IMR-90 (cell line): Measurements from ENCODE around the gene VAC14. TPM values are rescaled to one million over a fixed set of nuclear protein-coding genes. Genes with fewer than 3 reads are reported as not detected.

ENCODE experiments used
- ATAC-seq: fragments of 200-7000 bp; cut with Tn5 transposase; 2 replicates; pipeline ENCODE4 v1.9.1; 2020; ENCODE audit warnings: low read depth, mild to moderate bottlenecking, moderate library complexity
- BruUV-seq: library from RNA; stranded (reverse); fragments of 400-500 nt; replicated peaks from 2 replicates; lab custom pipeline; 2021; lab: Mats Ljungman, UMichigan
- CTCF ChIA-PET: fragments of 300-600 bp; formaldehyde crosslinking; extraction: SDS; loops from one replicate; lab custom pipeline; 2021; ENCODE audit warnings: antibody characterized with exemption; lab: Yijun Ruan, JAX
- POLR2A ChIA-PET: fragments of 300-600 bp; sonication (Branson Sonifier 250); formaldehyde crosslinking; loops from one replicate; lab custom pipeline; 2022; ENCODE audit warnings: antibody characterized with exemption; ENCODE audit not compliant: unreplicated experiment; lab: Charles Lee
- DNase-seq: peaks from one replicate; pipeline ENCODE4 v3.0.0; 2013
- H2AFZ ChIP-seq: replicated peaks from 2 replicates; pipeline ENCODE3; 2013; ENCODE audit warnings: low read length, mild to moderate bottlenecking; ENCODE audit not compliant: poor library complexity
- H2AK5ac ChIP-seq: 2 replicates; pipeline ENCODE4 v1.6.1; 2013; ENCODE audit warnings: low read depth, low read length, inconsistent platforms
- H2AK9ac ChIP-seq: replicated peaks from 2 replicates; pipeline ENCODE3; 2013; ENCODE audit warnings: mild to moderate bottlenecking, low read depth, low read length, moderate library complexity; ENCODE audit not compliant: poor library complexity
- H2BK120ac ChIP-seq: 2 replicates; pipeline ENCODE4 v1.6.1; 2013; ENCODE audit warnings: low read depth, low read length, inconsistent platforms
- H2BK15ac ChIP-seq: 3 replicates; pipeline ENCODE4 v1.6.1; 2013; ENCODE audit warnings: low read depth, low read length, inconsistent platforms
- H2BK20ac ChIP-seq: 2 replicates; pipeline ENCODE4 v1.6.1; 2013; ENCODE audit warnings: low read depth, mild to moderate bottlenecking, inconsistent platforms, low read length, moderate library complexity
- H2BK5ac ChIP-seq: 2 replicates; pipeline ENCODE4 v1.6.1; 2013; ENCODE audit warnings: mild to moderate bottlenecking, low read depth, low read length, inconsistent platforms; ENCODE audit not compliant: poor library complexity, severe bottlenecking
- H3K14ac ChIP-seq: replicated peaks from 2 replicates; pipeline ENCODE4 v1.6.1; 2013; ENCODE audit warnings: low read depth, low read length, inconsistent platforms
- H3K18ac ChIP-seq: 2 replicates; pipeline ENCODE4 v1.6.1; 2013; ENCODE audit warnings: low read depth, low read length, control low read depth
- H3K23ac ChIP-seq: 2 replicates; pipeline ENCODE4 v1.6.1; 2013; ENCODE audit warnings: low read depth, low read length, inconsistent platforms
- H3K27ac ChIP-seq: 2 replicates; pipeline ENCODE4 v1.5.1; 2013; ENCODE audit warnings: mild to moderate bottlenecking, control low read depth, low read length; ENCODE audit not compliant: insufficient read depth
- H3K27me3 ChIP-seq: 2 replicates; pipeline ENCODE4 v1.6.1; 2013; ENCODE audit warnings: low read length; ENCODE audit not compliant: control insufficient read depth, insufficient read depth
- H3K36me3 ChIP-seq: 2 replicates; pipeline ENCODE4 v1.6.1; 2013; ENCODE audit warnings: low read length, mixed read lengths; ENCODE audit not compliant: control insufficient read depth, insufficient read depth
- H3K4ac ChIP-seq: 2 replicates; pipeline ENCODE4 v1.6.1; 2013; ENCODE audit warnings: low read depth, low read length, inconsistent platforms
- H3K4me1 ChIP-seq: 2 replicates; pipeline ENCODE4 v1.6.1; 2013; ENCODE audit warnings: low read length, mixed read lengths; ENCODE audit not compliant: control insufficient read depth, insufficient read depth
- H3K4me2 ChIP-seq: 2 replicates; pipeline ENCODE4 v1.6.1; 2013; ENCODE audit warnings: low read depth, mild to moderate bottlenecking, control low read depth, low read length, moderate library complexity
- H3K4me3 ChIP-seq: 2 replicates; pipeline ENCODE4 v1.5.1; 2013; ENCODE audit warnings: low read depth, mild to moderate bottlenecking, control low read depth, low read length, moderate library complexity; ENCODE audit not compliant: insufficient read depth
- H3K56ac ChIP-seq: 2 replicates; pipeline ENCODE4 v1.6.1; 2013; ENCODE audit warnings: low read length, inconsistent platforms; ENCODE audit not compliant: insufficient read depth; ENCODE audit errors: extremely low read depth
- H3K79me1 ChIP-seq, 2 experiments: 2 replicates each; pipeline ENCODE4 v1.6.1; 2013; ENCODE audit warnings: low read length in 2 of 2, inconsistent platforms in 1 of 2, low read depth in 1 of 2
- H3K9ac ChIP-seq: 2 replicates; pipeline ENCODE4 v1.6.1; 2013; ENCODE audit warnings: low read depth, low read length, control low read depth
- H3K9me1 ChIP-seq: 2 replicates; pipeline ENCODE4 v1.6.1; 2013; ENCODE audit warnings: low read length, inconsistent platforms; ENCODE audit not compliant: insufficient read depth
- H3K9me3 ChIP-seq: 2 replicates; pipeline ENCODE4 v1.6.1; 2013; ENCODE audit warnings: low read length; ENCODE audit not compliant: control insufficient read depth, insufficient read depth
- H4K20me1 ChIP-seq: 2 replicates; pipeline ENCODE4 v1.6.1; 2013; ENCODE audit warnings: low read length, inconsistent platforms; ENCODE audit not compliant: insufficient read depth
- H4K5ac ChIP-seq: 2 replicates; pipeline ENCODE4 v1.6.1; 2013; ENCODE audit warnings: mild to moderate bottlenecking, low read depth, low read length, control low read depth
- H4K8ac ChIP-seq, 2 experiments: 2 replicates each; pipeline ENCODE4 v1.6.1; 2013; ENCODE audit warnings: low read depth in 2 of 2, low read length in 2 of 2, control low read depth in 1 of 2, inconsistent platforms in 1 of 2
- H4K91ac ChIP-seq: 2 replicates; pipeline ENCODE4 v1.6.1; 2013; ENCODE audit warnings: low read depth, low read length, inconsistent platforms; ENCODE audit not compliant: insufficient read depth
- CHD1 ChIP-seq: IDR thresholded peaks from 2 replicates; pipeline ENCODE4 v1.6.1; 2012; ENCODE audit warnings: low read depth, low read length, improper control_type of control experiment
- USF2 ChIP-seq: fragments of 150-350 bp; IDR thresholded peaks from 2 replicates; pipeline ENCODE4 v1.6.1; 2017; ENCODE audit warnings: mild to moderate bottlenecking, antibody characterized with exemption, low read length, low read depth
- WGBS, 2 experiments: methylation state at CpG; one replicate each; pipeline versions ENCODE4 v1.1.5 to v1.1.7; 2013; ENCODE audit warnings: missing lambda C conversion rate in 2 of 2; ENCODE audit not compliant: insufficient read length in 1 of 2; ENCODE audit errors: extremely low coverage in 2 of 2; 5-methylcytosine and 5-hydroxymethylcytosine counted together
- dilution Hi-C: fragments of 300-500 bp; cut with HindIII; formaldehyde crosslinking; loops from one replicate; pipeline ENCODE4 v1.14.3; 2018; ENCODE audit warnings: low sequenced_read_pairs; ENCODE audit not compliant: unreplicated experiment
- in situ Hi-C: fragments of 300-500 bp; cut with MboI; formaldehyde crosslinking; loops from 3 replicates; pipeline ENCODE4 v1.14.3; 2019; ENCODE audit warnings: low sequenced_read_pairs, inconsistent platforms, mixed read lengths
- intact Hi-C: fragments of 100-400 bp; cut with micrococcal nuclease; formaldehyde crosslinking; loops from 2 replicates; pipeline ENCODE4 v1.10.0; 2022
- polyA plus RNA-seq, 3 experiments: library from polyadenylated mRNA; depleted of rRNA; stranded (reverse); fragments of >200 nt; gene quantifications; 2 replicates each; pipeline ENCODE4 v1.2.3, GENCODE V29; 2012; ENCODE audit warnings: low replicate concordance in 1 of 3
- total RNA-seq: library from RNA; depleted of rRNA; stranded (reverse); fragments of >200 nt; gene quantifications from 2 replicates; pipeline ENCODE4 v1.2.3, GENCODE V29; 2012

VAC14 gene
- total and polyA plus RNA-seq, 2 of the 4 experiments (the other 2 are of a cell fraction): 21.1 to 40.2 TPM

DNA sequence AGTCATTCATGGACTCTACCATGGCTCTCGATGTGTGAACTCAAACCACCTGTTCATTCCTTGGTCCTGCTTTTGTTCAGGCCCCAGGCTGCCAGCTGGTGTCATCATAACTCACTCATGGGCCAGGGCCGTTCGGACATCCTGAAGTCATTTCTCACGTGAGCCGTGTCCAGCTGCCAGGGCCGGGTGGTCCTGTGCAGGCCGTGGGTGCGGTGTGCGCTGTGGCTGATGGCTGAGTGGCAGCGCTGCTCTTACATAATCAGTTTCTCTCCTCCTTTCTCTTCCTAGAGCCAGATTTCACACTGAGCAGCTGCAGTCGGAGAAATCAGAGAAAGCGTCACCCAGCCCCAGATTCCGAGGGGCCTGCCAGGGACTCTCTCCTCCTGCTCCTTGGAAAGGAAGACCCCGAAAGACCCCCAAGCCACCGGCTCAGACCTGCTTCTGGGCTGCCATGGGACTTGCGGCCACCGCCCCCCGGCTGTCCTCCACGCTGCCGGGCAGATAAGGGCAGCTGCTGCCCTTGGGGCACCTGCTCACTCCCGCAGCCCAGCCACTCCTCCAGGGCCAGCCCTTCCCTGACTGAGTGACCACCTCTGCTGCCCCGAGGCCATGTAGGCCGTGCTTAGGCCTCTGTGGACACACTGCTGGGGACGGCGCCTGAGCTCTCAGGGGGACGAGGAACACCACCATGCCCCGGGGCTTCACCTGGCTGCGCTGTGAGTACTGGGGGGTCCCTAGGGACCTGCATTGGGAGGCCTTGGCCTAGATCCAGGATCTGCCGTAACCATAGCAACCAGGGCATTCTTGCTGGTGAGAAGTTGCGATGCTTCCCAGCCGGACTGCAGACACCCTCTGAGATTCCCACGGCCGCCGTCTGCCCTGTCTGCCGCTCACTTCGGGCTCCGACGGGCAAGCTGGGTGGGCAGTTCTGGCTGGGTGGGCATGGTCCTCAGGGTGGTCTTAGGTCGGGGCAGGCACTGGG lies 154.4 kb downstream of the VAC14 start, which contains the start of gene IL34:
Gene IL34 (plus strand): TSS at position 300 of the 982 bp plus-strand sequence. CDS start 389 bp downstream, at position 689.
- Histone ChIP-seq H3K18ac (no peak within 1 kb of the TSS), H4K20me1 (no peaks in the 10 kb centered on the region), H3K4me2 (no peak within 1 kb of the TSS), H2BK20ac (no peak within 1 kb of the TSS), H3K9me1 (no peaks in the 10 kb centered on the region; the same call in 1 of the 2 replicates), H3K4me1 (peaks cover 3% of the 10 kb centered on the region), H4K91ac (no peak within 1 kb of the TSS), H4K8ac (no peak within 1 kb of the TSS), H3K79me1 (no peaks in the 10 kb centered on the region), H2AK5ac (no peak within 1 kb of the TSS), H2BK15ac (no peak within 1 kb of the TSS), H3K27me3 (0 out of 2 replicates have a peak, but pooled peaks cover 4% of the 10 kb centered on the region), H3K27ac (no peak within 1 kb of the TSS), H3K4ac (no peak within 1 kb of the TSS), H2BK120ac (no peak within 1 kb of the TSS), H3K4me3 (no peak within 1 kb of the TSS), H2BK5ac (no peak within 1 kb of the TSS), H4K5ac (no peak within 1 kb of the TSS), H3K9ac (no peak within 1 kb of the TSS), H3K56ac (no peak within 1 kb of the TSS), H3K14ac (no peak within 1 kb of the TSS), H2AFZ (peak within 1 kb of the TSS; percentile 34), H3K36me3 (no peaks in the 10 kb centered on the region), H3K9me3 (no peaks in the 10 kb centered on the region), H3K23ac (no peak within 1 kb of the TSS), H2AK9ac (peak within 1 kb of the TSS; percentile 52)
- CTCF ChIA-PET: interaction anchor here (0.5 kb wide), 1 partner anchor 10 kb away, joined by 3 read pairs; no protein-coding TSS in a partner anchor
- intact Hi-C loops (no loop called here), dilution Hi-C loops (no loop called here), in situ Hi-C loops (loop anchor here (5.0 kb wide), 1 partner anchor 274 kb away; no protein-coding TSS in a partner anchor)
- DNase-seq: no peak
- POLR2A ChIA-PET: no interaction called here
- no TSS peak for BruUV-seq
- no peak for ATAC-seq
- 53% methylated on average over 7 of the region's 39 CpGs; no CpG with 5 or more reads in 1 of the 2 experiments for WGBS, 2 experiments
- TF ChIP-seq CHD1: no peak
- no peak for TF ChIP-seq USF2
